HTR-8/SVneo (cell line): ENCODE results near the gene ARPP19.
"Not testable (repeated sequence)": the region's sequence is repeated elsewhere in the genome, so short reads cannot be mapped to it uniquely, and the experiment has no call there.

Source experiments
- DNase-seq: peaks from one replicate; pipeline ENCODE4 v3.0.0; 2011; ENCODE audit warnings: low spot score, mixed read lengths; ENCODE audit not compliant: insufficient read length
- FAIRE-seq: peaks from 2 replicates; lab custom pipeline; 2011; peaks lifted over from hg19 to GRCh38; lab: Jason Lieb, UNC

ARPP19 gene

GRCh38 chr15:52518487-52519371 lies 50.1 kb downstream of the ARPP19 start:
- FAIRE-seq (no peak), DNase-seq (no peak)

- DNase-seq (no peak), FAIRE-seq (no peak)
These were observed 51.8 kb downstream of the ARPP19 start for GRCh38 chr15:52517014-52517413.

- no peak for FAIRE-seq
These were observed 53.5 kb downstream of the ARPP19 start for GRCh38 chr15:52515343-52515742.

GRCh38 chr15:52514482-52514881 lies 54.3 kb downstream of the ARPP19 start:
- no peak for FAIRE-seq
- no peak for DNase-seq

More at GRCh38 chr15:52515343-52515742, 53.5 kb downstream of the ARPP19 start:
- no peak for DNase-seq

GRCh38 chr15:52512869-52513268 lies 56.0 kb downstream of the ARPP19 start:
- not testable (repeated sequence) for DNase-seq

GRCh38 chr15:52511084-52511483 lies 57.7 kb downstream of the ARPP19 start:
- FAIRE-seq, result no peak
- no peak for DNase-seq

More at GRCh38 chr15:52512869-52513268, 56.0 kb downstream of the ARPP19 start:
- not testable (repeated sequence) for FAIRE-seq

GRCh38 chr15:52509500-52510245 lies 59.2 kb downstream of the ARPP19 start:
- no peak for FAIRE-seq

GRCh38 chr15:52506549-52506948 lies 62.3 kb downstream of the ARPP19 start:
- FAIRE-seq (no peak), DNase-seq (no peak)

More at GRCh38 chr15:52509500-52510245, 59.2 kb downstream of the ARPP19 start:
- DNase-seq, result no peak

- DNase-seq (no peak), FAIRE-seq (no peak)
These were observed 63.7 kb downstream of the ARPP19 start for GRCh38 chr15:52505151-52505550.

- DNase-seq (no peak), FAIRE-seq (no peak)
These were observed 64.9 kb downstream of the ARPP19 start for GRCh38 chr15:52503788-52504496.

GRCh38 chr15:52502608-52503007 lies 66.2 kb downstream of the ARPP19 start:
- no peak for FAIRE-seq
- no peak for DNase-seq

- no peak for DNase-seq
- FAIRE-seq, result no peak
These were observed 69.3 kb downstream of the ARPP19 start for GRCh38 chr15:52499506-52499905.

GRCh38 chr15:52498706-52499105 lies 70.1 kb downstream of the ARPP19 start:
- no peak for DNase-seq
- FAIRE-seq, result no peak
